SU-DHL-6 (cell line): Measurements from ENCODE around the gene TBC1D22A.

Source experiments
- H2AFZ ChIP-seq: fragments of 200-600 bp; sonication (generic); 2 replicates; pipeline ENCODE4 v1.6.1; 2014; ENCODE audit warnings: low read depth, mild to moderate bottlenecking, moderate library complexity, mixed read lengths, antibody characterized with exemption, low read length; ENCODE audit not compliant: severe bottlenecking
- H3F3A ChIP-seq: fragments of 200-600 bp; shearing (Covaris generic); 2 replicates; pipeline ENCODE4 v1.6.0; 2016; ENCODE audit warnings: antibody characterized with exemption, mild to moderate bottlenecking; ENCODE audit not compliant: insufficient read depth
- H3K27ac ChIP-seq: fragments of 200-600 bp; sonication (generic); 2 replicates; pipeline ENCODE4 v1.5.1; 2016; ENCODE audit warnings: low read depth, mild to moderate bottlenecking, low read length, moderate library complexity, mixed read lengths
- H3K27me3 ChIP-seq: fragments of 200-600 bp; sonication (generic), shearing (Covaris generic); 2 replicates; pipeline ENCODE4 v1.6.0; 2014; ENCODE audit warnings: mild to moderate bottlenecking, low read length
- H3K36me3 ChIP-seq: fragments of 200-600 bp; sonication (generic); 2 replicates; pipeline ENCODE4 v1.6.1; 2014; ENCODE audit warnings: mild to moderate bottlenecking, low read length, mixed read lengths
- H3K4me2 ChIP-seq: fragments of 300-600, 200-600 bp; shearing (Covaris generic), sonication (generic); 2 replicates; pipeline ENCODE4 v1.6.0; 2014; ENCODE audit warnings: low read length, low read depth, mild to moderate bottlenecking; ENCODE audit not compliant: poor library complexity, severe bottlenecking
- H3K4me3 ChIP-seq: fragments of 200-600 bp; sonication (generic); 2 replicates; pipeline ENCODE4 v1.5.1; 2014; ENCODE audit warnings: antibody characterized with exemption, low read length, mild to moderate bottlenecking, mixed read lengths; ENCODE audit not compliant: insufficient read depth, poor library complexity, severe bottlenecking
- H3K79me2 ChIP-seq: fragments of 200-600 bp; sonication (generic); 2 replicates; pipeline ENCODE4 v1.6.1; 2014; ENCODE audit warnings: mild to moderate bottlenecking, low read length, moderate library complexity; ENCODE audit not compliant: insufficient read depth
- H3K9ac ChIP-seq: fragments of 200-600 bp; sonication (generic); 2 replicates; pipeline ENCODE4 v1.7.0; 2014; ENCODE audit warnings: mild to moderate bottlenecking, low read length
- H3K9me2 ChIP-seq: fragments of 200-600 bp; sonication (generic); replicated peaks from 2 replicates; pipeline ENCODE4 v1.6.1; 2014; ENCODE audit warnings: low read length; ENCODE audit not compliant: insufficient read depth
- H3K9me3 ChIP-seq: fragments of 200-600 bp; sonication (generic); 2 replicates; pipeline ENCODE4 v1.6.1; 2014; ENCODE audit warnings: low read length, mixed read lengths; ENCODE audit not compliant: insufficient read depth
- H4K20me1 ChIP-seq: fragments of 200-600 bp; sonication (generic); 2 replicates; pipeline ENCODE4 v1.6.1; 2014; ENCODE audit warnings: low read depth, mild to moderate bottlenecking, antibody characterized with exemption, low read length, moderate library complexity, mixed read lengths
- CTCF ChIP-seq: fragments of 200-600 bp; sonication (generic); IDR thresholded peaks from one replicate; pipeline ENCODE4 v1.5.1; 2017; ENCODE audit warnings: antibody characterized with exemption, mild to moderate bottlenecking, low read length, moderate library complexity; ENCODE audit not compliant: insufficient read depth, poor library complexity, severe bottlenecking
- EZH2phosphoT487 ChIP-seq: fragments of 200-600 bp; sonication (generic), shearing (Covaris generic); conservative IDR thresholded peaks from 2 replicates; pipeline ENCODE4 v1.6.1; 2018; ENCODE audit warnings: mild to moderate bottlenecking, antibody characterized with exemption, low read length, moderate library complexity, mixed read lengths

TBC1D22A gene

GRCh38 chr22:47050401-47051051, 288.1 kb downstream of the TBC1D22A start:
- Histone ChIP-seq H2AFZ (no peak overlapping the region), H4K20me1 (no peaks in the 10 kb centered on the region; the same call in 1 of the 2 replicates), H3K4me2 (no peak overlapping the region), H3K27me3 (no peaks in the 10 kb centered on the region), H3K36me3 (no peaks in the 10 kb centered on the region), H3K79me2 (no peaks in the 10 kb centered on the region), H3K9me2 (no peaks in the 10 kb centered on the region), H3K4me3 (no peak overlapping the region), H3K9me3 (no peaks in the 10 kb centered on the region), H3K27ac (no peak overlapping the region), H3F3A (no peaks in the 10 kb centered on the region), H3K9ac (no peak overlapping the region)
- no peak for TF ChIP-seq CTCF
- TF ChIP-seq EZH2phosphoT487: no peak

- H3K27ac ChIP-seq: no peak overlapping the region
These were observed 289.1 kb downstream of the TBC1D22A start for GRCh38 chr22:47051441-47052071.

GRCh38 chr22:47052236-47053012, 290.0 kb downstream of the TBC1D22A start:
- Histone ChIP-seq H3K9ac (no peak overlapping the region), H3K9me3 (no peaks in the 10 kb centered on the region), H3K27ac (no peak overlapping the region), H2AFZ (no peak overlapping the region), H3K36me3 (no peaks in the 10 kb centered on the region), H3K27me3 (no peaks in the 10 kb centered on the region), H4K20me1 (no peaks in the 10 kb centered on the region; the same call in 1 of the 2 replicates), H3K4me2 (no peak overlapping the region), H3F3A (no peaks in the 10 kb centered on the region), H3K4me3 (no peak overlapping the region), H3K79me2 (no peaks in the 10 kb centered on the region), H3K9me2 (no peaks in the 10 kb centered on the region)
- TF ChIP-seq CTCF: no peak
- TF ChIP-seq EZH2phosphoT487: no peak

More at GRCh38 chr22:47051441-47052071, 289.1 kb downstream of the TBC1D22A start:
- H3F3A ChIP-seq: no peaks in the 10 kb centered on the region
- no peak overlapping the region for H3K4me3 ChIP-seq
- no peak overlapping the region for H2AFZ ChIP-seq
- no peaks in the 10 kb centered on the region for H3K79me2 ChIP-seq
- no peak overlapping the region for H3K9ac ChIP-seq
- H3K9me3 ChIP-seq: no peaks in the 10 kb centered on the region
- H3K9me2 ChIP-seq: no peaks in the 10 kb centered on the region
- H3K27me3 ChIP-seq: no peaks in the 10 kb centered on the region
- no peaks in the 10 kb centered on the region for H3K36me3 ChIP-seq
- no peak overlapping the region for H3K4me2 ChIP-seq
- TF ChIP-seq EZH2phosphoT487 (no peak), CTCF (no peak)
- H4K20me1 ChIP-seq: no peaks in the 10 kb centered on the region; the same call in 1 of the 2 replicates
